Measurements from ENCODE around the gene FIBP. TPM values are rescaled to one million over a fixed set of nuclear protein-coding genes. Genes with fewer than 3 reads are reported as not detected.

FIBP gene
- total RNA-seq, 4 donors from 2014 or later, result 39.6 to 79.3 (median 53.0) TPM

DNA sequence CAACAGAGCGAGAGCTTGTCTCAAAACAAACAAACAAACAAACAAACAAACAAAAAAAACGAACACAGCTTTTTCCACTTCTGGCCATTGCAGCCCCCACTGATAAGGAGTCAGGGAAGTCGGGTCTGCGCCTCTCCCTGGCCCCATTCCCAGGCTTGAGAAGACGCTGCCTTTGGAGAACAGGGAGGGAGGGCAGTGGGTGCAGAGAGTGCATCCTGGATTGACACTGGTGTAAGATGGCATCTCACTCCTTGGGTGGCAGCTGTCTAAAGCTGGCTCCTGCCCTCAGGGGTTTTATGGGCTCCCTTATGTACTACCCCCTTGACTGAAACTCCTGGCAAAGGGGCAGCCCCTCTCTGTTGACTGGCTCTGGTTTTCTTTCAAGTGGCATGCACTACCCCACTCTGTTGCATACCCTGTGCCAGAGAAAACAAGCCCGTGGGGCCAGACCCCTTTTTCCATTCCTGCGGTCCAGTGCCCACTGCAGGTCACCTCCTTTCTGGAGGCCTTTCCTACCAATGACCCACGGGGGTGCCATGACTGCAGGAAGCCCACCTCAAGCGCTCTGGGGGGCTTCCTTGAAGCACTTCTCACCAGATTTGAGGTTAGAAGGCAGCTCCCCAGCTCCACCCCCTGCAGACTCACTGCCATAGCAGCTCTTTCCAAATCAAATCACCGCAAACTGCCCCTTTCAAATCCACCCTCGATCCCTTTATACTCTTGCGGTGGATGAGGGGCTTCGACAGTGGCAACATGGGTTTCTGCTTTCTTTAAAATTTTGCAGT is 43.7 kb upstream of the FIBP start:
- no peak for DNase-seq
- in situ Hi-C loops (cut with MboI; ENCODE audit: low sequenced_read_pairs in 4 of 4) (no loop called here), intact Hi-C loops (cut with DNase I; ENCODE audit: low total_unique reads) (no loop called here)
- H3K4me3 ChIP-seq, result no peak overlapping the region
- no peaks in the 10 kb centered on the region for H3K36me3 ChIP-seq
- TF ChIP-seq POLR2A (IDR thresholded peaks at IDR 0.05), result no peak
- TF ChIP-seq, protein P1, sequence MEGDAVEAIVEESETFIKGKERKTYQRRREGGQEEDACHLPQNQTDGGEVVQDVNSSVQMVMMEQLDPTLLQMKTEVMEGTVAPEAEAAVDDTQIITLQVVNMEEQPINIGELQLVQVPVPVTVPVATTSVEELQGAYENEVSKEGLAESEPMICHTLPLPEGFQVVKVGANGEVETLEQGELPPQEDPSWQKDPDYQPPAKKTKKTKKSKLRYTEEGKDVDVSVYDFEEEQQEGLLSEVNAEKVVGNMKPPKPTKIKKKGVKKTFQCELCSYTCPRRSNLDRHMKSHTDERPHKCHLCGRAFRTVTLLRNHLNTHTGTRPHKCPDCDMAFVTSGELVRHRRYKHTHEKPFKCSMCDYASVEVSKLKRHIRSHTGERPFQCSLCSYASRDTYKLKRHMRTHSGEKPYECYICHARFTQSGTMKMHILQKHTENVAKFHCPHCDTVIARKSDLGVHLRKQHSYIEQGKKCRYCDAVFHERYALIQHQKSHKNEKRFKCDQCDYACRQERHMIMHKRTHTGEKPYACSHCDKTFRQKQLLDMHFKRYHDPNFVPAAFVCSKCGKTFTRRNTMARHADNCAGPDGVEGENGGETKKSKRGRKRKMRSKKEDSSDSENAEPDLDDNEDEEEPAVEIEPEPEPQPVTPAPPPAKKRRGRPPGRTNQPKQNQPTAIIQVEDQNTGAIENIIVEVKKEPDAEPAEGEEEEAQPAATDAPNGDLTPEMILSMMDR (IDR thresholded peaks at IDR 0.05 in 4 of 5, conservative IDR thresholded peaks at IDR 0.05 in 1 of 5), result no peak
- H3K4me1 ChIP-seq, result no peaks in the 10 kb centered on the region
- H3K27me3 ChIP-seq, result peaks cover 0 to 6% (median 0%) of the 10 kb centered on the region in 3 donors
- no peak for ATAC-seq
- no peak overlapping the region for H3K27ac ChIP-seq
- no peaks in the 10 kb centered on the region for H3K9me3 ChIP-seq

DNA sequence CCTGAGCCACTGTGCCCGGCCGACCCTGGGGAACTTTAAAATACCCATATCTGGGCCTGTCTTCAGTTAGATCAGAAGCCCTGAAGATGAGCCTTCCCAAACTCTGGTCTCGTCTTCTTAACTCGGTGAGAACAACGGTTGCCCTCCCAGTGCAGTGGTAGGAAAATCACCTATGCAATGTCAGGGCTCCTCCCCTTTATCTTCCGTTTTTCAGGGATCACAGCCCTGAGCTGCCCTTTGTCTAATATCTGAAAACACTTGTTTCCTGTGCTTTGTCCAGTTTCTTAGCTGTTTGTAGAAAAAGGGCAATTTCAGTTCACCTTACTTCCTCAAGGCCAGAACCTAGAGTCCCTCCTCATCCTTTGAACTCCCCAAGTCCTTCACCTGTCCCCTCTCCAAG is 40.4 kb upstream of the FIBP start:
- no peak overlapping the region for H3K4me3 ChIP-seq
- H3K27ac ChIP-seq, result no peak overlapping the region
- in situ Hi-C loops (cut with MboI; ENCODE audit: low sequenced_read_pairs in 4 of 4), result no loop called here
- no peaks in the 10 kb centered on the region for H3K4me1 ChIP-seq
- TF ChIP-seq POLR2A (IDR thresholded peaks at IDR 0.05), result no peak
- TF ChIP-seq, protein P1 (IDR thresholded peaks at IDR 0.05 in 4 of 5, conservative IDR thresholded peaks at IDR 0.05 in 1 of 5), result no peak
- DNase-seq (no peak), ATAC-seq (no peak)
- intact Hi-C loops (cut with DNase I; ENCODE audit: low total_unique reads), result no loop called here
- no peaks in the 10 kb centered on the region for H3K27me3 ChIP-seq
- no peaks in the 10 kb centered on the region for H3K9me3 ChIP-seq
- no peaks in the 10 kb centered on the region for H3K36me3 ChIP-seq

DNA sequence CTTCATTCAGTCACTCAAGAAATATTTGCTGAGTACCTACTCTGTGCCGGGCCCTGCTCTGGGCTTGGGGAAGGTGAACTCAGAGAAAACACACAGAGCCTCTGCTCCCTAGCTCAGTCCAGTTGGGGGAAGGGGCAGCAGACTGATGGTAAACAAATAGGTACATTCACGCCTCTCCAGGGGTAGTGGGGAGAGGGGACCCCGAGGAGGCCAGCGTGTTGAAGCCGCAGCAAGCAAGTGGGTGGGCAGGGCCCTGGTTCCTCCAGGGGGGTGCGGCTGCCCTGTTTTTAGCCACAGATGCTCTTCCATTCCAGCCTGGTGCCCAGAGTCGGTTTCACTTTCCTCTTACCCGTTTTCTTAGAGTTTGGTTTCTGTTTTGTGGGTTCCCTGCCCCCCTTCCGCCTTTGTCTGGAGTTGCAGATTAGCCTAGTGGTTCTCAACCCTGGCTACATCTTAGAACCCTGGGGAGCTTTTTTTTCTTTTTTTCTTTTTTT is 39.7 kb upstream of the FIBP start:
- peaks cover 0 to 5% of the 10 kb centered on the region in 2 donors for H3K36me3 ChIP-seq
- no peak overlapping the region for H3K4me3 ChIP-seq
- no peaks in the 10 kb centered on the region for H3K9me3 ChIP-seq
- no peaks in the 10 kb centered on the region for H3K4me1 ChIP-seq
- ATAC-seq, result no peak
- H3K27me3 ChIP-seq, result no peaks in the 10 kb centered on the region
- TF ChIP-seq, protein P1 (IDR thresholded peaks at IDR 0.05 in 4 of 5, conservative IDR thresholded peaks at IDR 0.05 in 1 of 5), result no peak
- no peak for TF ChIP-seq POLR2A (IDR thresholded peaks at IDR 0.05)
- intact Hi-C loops (cut with DNase I; ENCODE audit: low total_unique reads) (no loop called here), in situ Hi-C loops (cut with MboI; ENCODE audit: low sequenced_read_pairs in 4 of 4) (no loop called here)
- no peak for DNase-seq
- H3K27ac ChIP-seq, result no peak overlapping the region

DNA sequence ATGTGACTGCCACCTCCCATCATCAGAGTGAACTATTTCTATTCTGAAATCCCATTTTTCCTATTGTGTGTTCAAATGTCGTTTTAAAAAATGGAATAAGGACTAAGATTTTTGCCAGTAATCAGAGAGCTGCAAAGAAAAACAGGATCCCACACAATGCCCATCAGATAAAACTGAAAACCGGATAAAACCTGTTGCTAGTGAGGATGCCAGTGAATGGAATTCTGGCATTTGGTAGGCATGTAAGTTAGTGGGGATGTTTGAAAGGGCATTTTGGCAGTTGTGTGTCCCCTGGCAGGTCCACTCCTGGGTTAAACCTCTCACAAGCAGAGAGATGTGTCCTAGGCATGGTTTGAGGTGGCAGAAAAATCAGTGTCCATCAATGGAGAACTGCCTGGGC is 37.1 kb upstream of the FIBP start:
- in situ Hi-C loops (cut with MboI; ENCODE audit: low sequenced_read_pairs in 4 of 4) (no loop called here), intact Hi-C loops (cut with DNase I; ENCODE audit: low total_unique reads) (no loop called here)
- TF ChIP-seq, protein P1 (IDR thresholded peaks at IDR 0.05 in 4 of 5, conservative IDR thresholded peaks at IDR 0.05 in 1 of 5), result no peak
- TF ChIP-seq POLR2A (IDR thresholded peaks at IDR 0.05), result no peak
- H3K9me3 ChIP-seq, result no peaks in the 10 kb centered on the region
- H3K4me1 ChIP-seq, result peaks cover 4 to 7% of the 10 kb centered on the region in 2 donors
- no peak for DNase-seq
- H3K36me3 ChIP-seq, result peaks cover 0 to 26% of the 10 kb centered on the region in 2 donors
- no peak for ATAC-seq
- H3K4me3 ChIP-seq, result no peak overlapping the region
- H3K27ac ChIP-seq, result no peak overlapping the region
- H3K27me3 ChIP-seq, result no peaks in the 10 kb centered on the region
